Astrocyte of the cerebellum (primary cell): Measurements from ENCODE around the gene CDS1.
A peak's percentile ranks its signal among the peaks of the same experiment; 100 is the strongest.
"Not testable (repeated sequence)": the region's sequence is repeated elsewhere in the genome, so short reads cannot be mapped to it uniquely, and the experiment has no call there.

Source experiments
- DNase-seq: peaks from one replicate; pipeline ENCODE4 v3.0.0-alpha.2; 2011; ENCODE audit warnings: low read depth
- H3K4me3 ChIP-seq: 2 replicates; pipeline ENCODE4 v1.5.1; 2011; ENCODE audit warnings: mild to moderate bottlenecking, low read depth, low read length, moderate library complexity
- in situ Hi-C: cut with HindIII; loops from 2 replicates; pipeline ENCODE4 v1.10.0; 2017; ENCODE audit warnings: low sequenced_read_pairs
- TF ChIP-seq, protein P1 (sequence below): IDR thresholded peaks from 2 replicates; pipeline ENCODE4 v1.5.1; 2012; ENCODE audit warnings: low read length, low read depth, moderate library complexity, mild to moderate bottlenecking; ENCODE audit errors: missing control alignments

CDS1 gene

DNA sequence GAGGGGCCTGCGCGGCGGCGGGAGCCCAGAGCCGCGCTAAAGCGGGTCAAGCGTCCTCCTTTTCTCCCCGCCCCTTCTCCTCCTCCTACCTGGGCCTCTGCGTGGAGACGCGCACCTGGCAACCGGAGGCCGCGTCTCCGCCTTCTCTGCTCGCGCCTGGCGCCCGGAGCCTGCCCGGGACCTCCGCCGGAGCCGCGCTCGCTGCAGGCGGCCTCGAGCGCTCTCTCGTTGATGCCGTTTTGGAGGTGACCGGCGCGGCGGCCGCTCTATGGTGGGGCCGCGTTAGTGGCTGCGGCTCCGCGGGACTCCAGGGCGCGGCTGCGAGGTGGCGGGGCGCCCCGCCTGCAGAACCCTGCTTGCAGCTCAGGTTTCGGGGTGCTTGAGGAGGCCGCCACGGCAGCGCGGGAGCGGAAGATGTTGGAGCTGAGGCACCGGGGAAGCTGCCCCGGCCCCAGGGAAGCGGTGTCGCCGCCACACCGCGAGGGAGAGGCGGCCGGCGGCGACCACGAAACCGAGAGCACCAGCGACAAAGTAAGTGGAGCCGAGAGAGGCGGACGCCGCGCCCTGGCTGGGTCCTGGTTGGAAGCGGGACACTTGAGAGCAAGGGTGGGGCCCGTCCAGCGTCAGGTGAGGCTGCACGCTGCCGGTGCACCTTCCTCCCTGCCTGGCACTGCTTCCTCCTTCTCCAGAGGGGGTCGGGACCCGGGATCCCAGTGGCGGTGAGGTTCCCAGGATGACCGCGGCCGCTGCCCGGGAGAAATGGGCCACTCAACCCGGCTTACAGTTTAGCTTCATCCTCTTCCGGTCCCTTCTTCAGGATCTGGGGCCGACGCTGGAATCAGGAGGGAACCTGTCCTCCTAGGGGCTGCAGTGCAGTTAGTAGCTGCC, at the start of gene CDS1:
Gene CDS1 (plus strand): TSS at position 140 of the 888 bp plus-strand sequence. CDS start 275 bp downstream, at position 415.
- DNase-seq = no peak
- TF ChIP-seq, protein P1, sequence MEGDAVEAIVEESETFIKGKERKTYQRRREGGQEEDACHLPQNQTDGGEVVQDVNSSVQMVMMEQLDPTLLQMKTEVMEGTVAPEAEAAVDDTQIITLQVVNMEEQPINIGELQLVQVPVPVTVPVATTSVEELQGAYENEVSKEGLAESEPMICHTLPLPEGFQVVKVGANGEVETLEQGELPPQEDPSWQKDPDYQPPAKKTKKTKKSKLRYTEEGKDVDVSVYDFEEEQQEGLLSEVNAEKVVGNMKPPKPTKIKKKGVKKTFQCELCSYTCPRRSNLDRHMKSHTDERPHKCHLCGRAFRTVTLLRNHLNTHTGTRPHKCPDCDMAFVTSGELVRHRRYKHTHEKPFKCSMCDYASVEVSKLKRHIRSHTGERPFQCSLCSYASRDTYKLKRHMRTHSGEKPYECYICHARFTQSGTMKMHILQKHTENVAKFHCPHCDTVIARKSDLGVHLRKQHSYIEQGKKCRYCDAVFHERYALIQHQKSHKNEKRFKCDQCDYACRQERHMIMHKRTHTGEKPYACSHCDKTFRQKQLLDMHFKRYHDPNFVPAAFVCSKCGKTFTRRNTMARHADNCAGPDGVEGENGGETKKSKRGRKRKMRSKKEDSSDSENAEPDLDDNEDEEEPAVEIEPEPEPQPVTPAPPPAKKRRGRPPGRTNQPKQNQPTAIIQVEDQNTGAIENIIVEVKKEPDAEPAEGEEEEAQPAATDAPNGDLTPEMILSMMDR = no peak
- H3K4me3 ChIP-seq = peak within 1 kb of the TSS; percentile 65
- in situ Hi-C loops = no loop called here

DNA sequence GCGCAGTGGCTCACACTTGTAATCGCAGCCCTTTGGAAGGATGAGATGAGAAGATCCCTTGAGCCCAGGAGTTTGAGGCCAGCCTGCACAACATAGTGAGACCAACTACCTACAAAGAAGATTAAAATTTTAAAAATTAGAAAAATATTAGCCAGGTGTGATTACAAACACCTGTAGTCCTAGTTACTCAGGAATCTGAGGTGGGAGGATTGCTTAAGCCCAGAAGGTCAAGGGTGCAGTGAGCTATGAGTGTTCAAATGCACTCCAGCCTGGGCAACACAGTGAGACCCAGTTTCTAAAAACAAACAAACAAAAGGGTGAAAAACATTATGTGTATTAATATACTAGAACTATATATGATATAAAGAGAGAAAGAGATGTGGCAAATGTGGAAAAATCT, 47.0 kb upstream of the CDS1 start:
- in situ Hi-C loops = no loop called here
- TF ChIP-seq, protein P1 = no peak
- H3K4me3 ChIP-seq = no peak overlapping the region

DNA sequence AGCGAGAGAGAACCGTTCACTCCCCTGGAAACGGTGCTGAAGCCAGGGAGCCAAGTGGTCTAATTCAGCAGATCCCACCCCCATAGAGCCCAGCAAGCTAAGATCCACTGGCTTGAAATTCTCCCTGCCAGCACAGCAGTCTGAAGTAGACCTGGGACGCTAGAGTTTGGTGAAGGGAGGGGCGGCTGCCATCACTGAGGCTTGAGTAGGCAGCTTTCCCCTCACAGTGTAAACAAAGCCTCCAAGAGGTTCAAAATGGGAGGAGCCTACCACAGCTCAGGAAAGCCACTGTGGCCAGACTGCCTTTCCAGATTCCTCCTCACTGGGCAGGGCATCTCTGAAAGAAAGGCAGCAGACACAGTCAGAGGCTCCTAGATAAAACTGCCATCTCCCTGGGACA, 37.8 kb upstream of the CDS1 start:
- no peak overlapping the region for H3K4me3 ChIP-seq
- in situ Hi-C loops = no loop called here
- TF ChIP-seq, protein P1 = no peak
- DNase-seq = no peak

More for the DNA sequence above, 47.0 kb upstream of the CDS1 start:
- no peak for DNase-seq

DNA sequence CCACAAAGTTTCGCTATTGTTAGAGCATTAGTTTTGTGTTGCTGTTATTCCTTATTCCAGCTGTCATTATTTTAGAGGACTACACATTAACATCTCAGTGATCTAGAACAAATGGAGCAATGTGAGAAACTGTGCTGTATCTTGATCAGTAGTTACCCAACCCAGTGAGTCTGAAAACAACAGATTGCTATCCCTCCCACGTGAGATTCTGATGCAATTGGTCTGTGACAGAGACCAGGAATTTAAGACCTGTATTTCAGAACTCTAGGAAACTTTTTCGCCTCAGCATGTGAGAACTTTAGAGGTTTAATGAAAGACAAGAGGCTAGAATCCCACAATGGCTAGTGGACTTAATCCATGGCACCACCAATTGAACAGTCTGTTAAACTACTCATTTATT, 35.7 kb upstream of the CDS1 start:
- in situ Hi-C loops = no loop called here
- TF ChIP-seq, protein P1 = no peak
- no peak for DNase-seq
- H3K4me3 ChIP-seq = no peak overlapping the region

DNA sequence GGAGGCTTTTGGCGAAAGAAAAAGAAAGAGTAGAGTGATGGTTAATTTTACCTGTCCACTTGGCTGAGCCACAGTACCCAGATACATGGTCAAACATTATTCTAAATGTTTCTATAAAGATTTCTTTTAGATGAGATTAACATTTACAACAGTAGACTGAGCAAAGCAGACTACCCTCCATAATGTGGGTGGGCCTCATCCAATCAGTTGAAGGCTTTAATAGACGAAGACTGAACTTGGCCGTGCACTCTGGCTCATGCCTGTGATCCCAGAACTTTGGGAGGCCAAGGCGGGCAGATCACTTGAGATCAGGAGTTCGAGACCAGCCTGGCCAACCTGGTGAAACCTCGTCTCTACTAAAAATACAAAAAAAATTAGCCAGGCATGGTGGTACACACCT, 33.7 kb upstream of the CDS1 start:
- in situ Hi-C loops, H3K4me3 ChIP-seq, DNase-seq: not testable (repeated sequence)

DNA sequence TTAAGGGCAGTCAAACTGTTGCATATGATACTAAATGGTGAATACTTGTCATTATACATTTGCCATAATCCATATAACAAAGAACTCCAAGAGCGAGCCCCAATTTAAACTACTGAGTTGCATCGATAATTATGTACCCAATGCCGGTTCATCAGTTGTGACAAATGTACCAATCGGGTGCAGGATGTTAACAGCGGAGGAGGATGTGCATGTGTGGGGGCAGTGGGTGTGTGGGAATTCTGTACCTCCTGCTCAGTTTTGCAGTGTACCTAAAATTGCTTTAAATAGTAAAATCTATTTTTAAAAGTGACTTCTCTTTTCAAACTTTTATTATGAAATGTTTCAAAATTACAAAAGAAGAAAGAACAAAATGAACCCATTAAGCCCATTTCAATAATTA, 20.8 kb upstream of the CDS1 start:
- no peak for DNase-seq
- TF ChIP-seq, protein P1 = no peak
- in situ Hi-C loops = no loop called here
- H3K4me3 ChIP-seq = no peak overlapping the region

DNA sequence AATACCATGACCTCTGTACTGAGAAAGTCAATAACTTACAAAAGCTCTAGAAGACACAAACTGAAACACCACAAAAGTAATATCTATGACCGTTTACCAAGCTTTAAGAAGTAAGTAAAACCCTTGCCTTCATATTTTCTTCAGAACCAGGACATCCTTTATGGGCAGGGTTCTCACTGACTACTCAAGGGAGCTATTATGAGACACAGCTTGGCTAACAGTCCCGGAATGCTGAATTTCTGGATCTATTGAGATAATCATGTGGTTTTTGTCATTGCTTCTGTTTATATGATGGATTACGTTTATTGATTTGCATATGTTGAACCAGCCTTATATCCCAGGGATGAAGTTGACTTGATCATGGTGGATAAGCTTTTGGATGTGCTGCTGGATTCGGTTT, 19.9 kb upstream of the CDS1 start:
- TF ChIP-seq, protein P1 = no peak
- no peak for DNase-seq
- in situ Hi-C loops = no loop called here
- H3K4me3 ChIP-seq = no peak overlapping the region
